Measurements from ENCODE around the gene ZNF273. TPM values are rescaled to one million over a fixed set of nuclear protein-coding genes. Genes with fewer than 3 reads are reported as not detected.
"Not testable (repeated sequence)": the region's sequence is repeated elsewhere in the genome, so short reads cannot be mapped to it uniquely, and the experiment has no call there.

The ZNF273 gene
- total RNA-seq, 1 donor from 2014 or later, result 7.7 TPM

DNA sequence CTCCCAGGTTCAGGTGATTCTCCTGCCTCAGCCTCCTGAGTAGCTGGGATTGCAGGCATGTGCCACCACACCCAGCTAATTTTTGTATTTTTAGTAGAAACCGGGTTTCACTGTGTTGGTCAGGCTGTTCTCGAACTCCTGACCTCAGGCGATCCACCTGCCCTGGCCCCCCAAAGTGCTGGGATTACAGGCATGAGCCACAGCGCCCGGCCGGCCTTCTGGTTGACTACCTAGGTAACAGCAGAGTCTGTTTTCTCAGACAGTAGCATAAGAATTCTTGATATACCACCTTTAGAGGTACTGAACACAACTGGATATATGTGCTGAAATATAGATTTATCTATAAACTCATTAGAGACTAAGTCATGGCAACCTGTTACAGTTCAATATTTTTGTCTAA, 36.9 kb downstream of the ZNF273 start:
- intact Hi-C loops (cut with micrococcal nuclease), result not testable (repeated sequence)

DNA sequence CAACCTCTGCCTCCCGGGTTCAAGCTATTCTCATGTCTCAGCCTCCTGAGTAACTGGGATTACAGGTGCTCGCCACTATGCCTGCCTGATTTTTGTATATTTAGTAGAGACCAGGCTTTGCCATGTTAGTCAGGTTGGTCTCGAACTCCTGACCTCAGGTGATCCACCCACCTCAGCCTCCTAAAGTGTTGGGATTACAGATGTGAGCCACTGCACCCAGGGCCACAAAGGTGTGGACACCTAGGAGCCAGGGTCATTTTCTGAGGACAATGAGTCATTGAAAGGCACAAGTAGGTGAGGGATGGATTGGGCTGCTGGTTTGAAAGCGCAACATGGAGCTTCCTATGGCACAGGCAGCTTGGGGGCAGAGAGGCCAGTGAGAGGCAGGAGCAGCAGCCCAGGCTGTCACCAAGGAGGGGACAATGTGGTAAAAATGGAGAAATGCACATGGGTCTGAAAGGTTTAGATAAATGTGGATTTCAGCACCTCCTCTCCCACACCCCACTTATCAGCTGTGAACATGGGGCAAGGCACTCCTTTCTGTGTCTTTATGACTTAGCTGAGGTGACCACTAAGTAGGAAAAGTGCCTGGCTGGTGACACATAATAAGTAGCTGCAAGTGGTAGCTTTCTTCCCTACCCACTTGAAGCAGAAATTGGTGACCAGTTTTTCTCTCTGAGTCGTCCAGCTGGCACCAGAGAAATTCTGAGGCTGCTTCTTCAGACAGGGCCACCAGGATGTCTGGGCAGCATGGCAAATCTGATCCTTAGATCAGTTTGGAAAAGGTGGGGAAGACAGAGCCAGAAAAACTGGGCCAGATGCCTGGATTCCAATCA, 41.8 kb downstream of the ZNF273 start:
- intact Hi-C loops (cut with micrococcal nuclease), result not testable (repeated sequence)

DNA sequence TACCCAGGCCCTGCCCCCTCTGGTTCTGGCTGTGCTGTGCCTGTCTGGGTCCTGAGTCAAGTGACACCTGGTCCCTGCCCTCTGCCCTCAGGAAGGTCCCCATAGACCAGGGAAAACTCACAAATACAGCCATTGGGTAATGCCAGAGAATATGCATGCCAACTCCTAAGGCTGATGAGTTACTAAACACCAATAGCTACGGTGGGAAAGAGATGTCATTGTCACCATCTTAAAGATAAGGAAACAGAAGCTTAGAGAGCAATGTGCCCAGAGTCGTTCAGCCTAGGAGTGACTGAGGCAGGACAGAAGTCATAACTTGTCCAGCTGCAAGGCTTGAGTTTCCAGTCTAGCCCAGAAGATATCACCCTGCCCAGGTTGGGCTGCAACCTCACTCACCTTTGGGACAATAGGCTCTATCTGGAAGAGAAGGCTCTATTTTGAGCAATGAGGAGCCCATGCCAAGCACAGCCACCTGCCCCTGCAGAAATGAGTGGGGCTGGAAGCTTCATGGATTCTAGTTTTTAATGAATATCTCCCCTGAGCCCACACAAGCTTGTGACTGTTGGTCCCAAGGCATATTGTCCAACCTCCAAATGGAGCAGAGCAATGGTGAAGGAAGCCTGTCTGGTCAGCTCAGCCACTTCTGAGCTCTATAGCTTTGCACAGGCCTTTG, 42.6 kb downstream of the ZNF273 start:
- intact Hi-C loops (cut with micrococcal nuclease), result no loop called here

DNA sequence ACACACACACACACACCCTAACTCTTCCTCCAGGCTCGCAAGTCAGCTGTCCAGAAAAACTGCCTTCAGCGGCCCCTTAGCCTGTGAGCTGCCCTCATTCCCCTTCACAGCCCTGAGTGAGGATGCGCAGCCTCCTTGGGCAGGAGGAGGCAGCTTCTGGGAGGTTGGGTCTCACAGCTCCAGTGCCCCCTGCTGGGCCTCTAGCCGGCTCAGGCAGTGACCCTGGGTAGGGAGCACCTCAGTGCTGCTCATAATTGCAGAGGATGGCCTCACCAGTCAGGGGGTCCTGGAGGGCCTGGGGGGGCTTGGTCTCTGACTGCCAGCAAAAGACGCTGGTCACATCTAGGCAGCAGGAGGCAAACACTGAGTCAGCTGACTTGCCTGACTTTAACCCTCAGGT, 43.7 kb downstream of the ZNF273 start:
- intact Hi-C loops (cut with micrococcal nuclease), result no loop called here

DNA sequence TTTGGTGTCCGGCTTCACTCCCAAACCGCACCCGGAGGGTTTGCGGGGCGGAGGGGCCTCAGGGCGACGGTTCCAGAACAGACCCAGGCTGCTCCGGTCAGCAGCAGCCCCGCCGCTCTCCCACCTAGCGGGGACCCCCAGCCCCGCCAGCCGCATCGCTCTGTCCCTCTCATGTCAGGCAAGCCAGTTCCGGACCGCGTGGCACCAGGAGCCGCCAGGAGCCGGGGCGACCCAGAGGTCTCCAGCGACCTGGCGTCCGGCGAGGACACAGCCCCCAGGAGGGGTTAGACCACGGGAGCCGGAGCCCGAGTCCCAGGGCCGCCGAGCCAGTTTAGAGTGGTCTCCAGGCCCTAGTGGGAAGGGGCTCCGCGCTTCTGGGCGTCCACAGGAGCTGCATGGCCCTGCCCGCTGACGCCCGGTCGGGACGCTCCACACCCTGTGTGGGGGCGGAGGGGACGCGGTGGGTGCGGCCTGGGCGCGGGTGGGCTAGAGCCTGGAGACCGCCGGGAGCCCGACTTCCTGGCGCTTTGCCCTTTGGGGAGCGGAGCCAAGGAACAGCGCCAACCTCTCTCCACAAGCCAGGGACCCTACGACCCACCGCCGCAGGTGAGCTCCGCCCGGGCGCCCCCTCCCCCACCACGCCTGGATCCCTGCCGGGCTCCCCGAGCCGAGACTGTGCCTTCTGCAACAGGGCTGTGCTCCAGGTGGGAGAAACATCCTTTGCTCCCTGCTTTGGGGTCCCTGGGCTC, 44.4 kb downstream of the ZNF273 start:
- intact Hi-C loops (cut with micrococcal nuclease), result no loop called here

DNA sequence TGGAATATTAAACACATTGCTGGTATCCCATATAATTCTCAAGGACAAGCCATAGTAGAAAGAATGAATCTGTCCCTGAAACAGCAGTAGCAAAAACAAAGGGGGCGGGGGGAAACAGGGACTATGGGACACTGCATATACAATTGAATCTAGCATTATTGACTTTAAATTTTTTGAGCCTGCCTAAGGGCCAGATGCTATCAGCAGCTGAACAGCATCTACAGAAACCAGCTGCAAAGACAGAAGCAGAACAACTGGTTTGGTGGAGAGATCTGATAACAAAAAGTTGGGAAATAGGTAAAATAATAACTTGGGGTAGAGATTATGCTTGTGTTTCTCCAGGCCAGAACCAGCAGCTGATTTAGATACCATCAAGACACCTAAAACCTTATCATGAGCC, 45.7 kb downstream of the ZNF273 start:
- intact Hi-C loops (cut with micrococcal nuclease), result not testable (repeated sequence)

DNA sequence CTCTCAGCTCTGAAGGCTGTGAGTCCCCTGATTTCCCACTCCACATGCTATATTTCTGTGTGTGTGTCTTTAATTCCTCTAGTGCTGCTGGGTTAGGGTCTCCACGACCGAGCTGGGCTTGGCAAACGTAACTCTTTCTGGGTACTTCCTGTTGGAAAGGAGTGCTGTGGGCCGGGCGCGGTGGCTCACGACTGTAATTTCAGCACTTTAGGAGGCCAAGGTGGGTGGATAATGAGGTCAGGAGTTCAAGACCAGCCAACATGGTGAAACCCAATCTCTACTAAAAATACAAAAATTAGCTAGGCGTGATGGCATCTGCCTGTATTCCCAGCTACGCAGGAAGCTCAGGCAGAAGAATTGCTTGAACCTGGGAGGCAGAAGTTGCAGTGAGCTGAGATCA, 47.6 kb downstream of the ZNF273 start:
- intact Hi-C loops (cut with micrococcal nuclease), result loop anchor here (1.0 to 2.0 kb wide), 4 partner anchors 47 to 357 kb away; partner anchors contain the start of genes ERV3-1 and ZNF273

DNA sequence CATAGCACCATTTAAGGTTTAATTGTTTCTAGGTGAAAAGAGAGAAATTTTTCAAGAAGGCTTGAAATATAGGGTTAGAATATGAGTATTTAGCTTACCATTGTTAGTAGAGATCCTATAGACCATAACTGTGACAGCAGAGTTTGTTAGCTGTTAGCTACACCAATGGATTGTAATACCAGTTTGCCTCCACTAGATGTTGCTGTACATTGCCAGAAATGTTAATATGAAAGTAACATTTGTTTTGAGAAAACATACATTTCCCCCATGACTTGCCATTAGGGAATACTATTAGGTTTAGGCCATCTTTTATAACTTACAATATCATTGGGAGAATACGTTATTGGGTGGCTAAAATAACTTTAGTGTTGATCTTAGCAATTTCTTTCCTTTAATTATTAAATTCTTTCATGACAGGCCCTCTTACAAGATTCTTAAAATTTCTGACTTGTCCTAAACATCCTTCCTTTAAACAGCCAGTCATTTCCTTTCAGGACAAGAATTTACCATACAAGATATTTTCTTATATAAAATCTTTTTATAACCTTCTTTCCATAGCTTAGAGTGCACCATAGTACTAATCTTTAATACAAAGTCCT, 48.3 kb downstream of the ZNF273 start:
- intact Hi-C loops (cut with micrococcal nuclease), result loop anchor here (1.0 to 2.0 kb wide), 4 partner anchors 48 to 356 kb away; partner anchors contain the start of genes ERV3-1 and ZNF273

DNA sequence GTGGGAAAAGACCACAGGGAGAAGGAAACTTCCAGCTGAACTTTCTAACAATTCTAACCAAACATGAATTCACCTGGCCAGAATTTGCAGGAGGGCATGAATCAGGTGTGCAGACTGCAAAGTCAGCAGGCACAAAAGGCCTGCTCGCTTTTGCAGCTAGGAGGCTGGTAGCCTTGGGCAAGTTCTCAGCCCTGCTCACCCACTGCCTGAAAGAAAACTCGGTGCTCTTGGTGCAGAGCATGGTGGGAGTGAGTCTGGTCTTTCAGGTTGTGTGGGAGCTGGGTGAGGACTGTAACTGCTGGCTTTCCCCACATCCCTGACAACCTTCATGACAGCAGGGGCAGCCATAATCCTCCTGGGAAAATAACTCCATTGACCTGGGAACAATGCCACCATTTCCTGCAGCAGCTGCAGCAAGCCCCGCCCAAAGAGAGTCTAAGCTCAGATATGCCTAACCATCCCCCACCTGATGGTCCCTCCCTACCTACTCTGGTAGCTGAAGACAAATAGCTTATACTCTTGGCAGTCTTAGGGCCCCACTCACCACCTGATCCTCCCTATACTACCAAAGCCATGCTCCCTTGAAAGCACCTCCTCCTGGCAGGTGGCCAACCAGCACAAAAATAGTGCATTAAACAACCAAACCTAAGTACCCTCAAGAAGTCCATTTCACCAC, 56.1 kb downstream of the ZNF273 start:
- intact Hi-C loops (cut with micrococcal nuclease), result no loop called here

DNA sequence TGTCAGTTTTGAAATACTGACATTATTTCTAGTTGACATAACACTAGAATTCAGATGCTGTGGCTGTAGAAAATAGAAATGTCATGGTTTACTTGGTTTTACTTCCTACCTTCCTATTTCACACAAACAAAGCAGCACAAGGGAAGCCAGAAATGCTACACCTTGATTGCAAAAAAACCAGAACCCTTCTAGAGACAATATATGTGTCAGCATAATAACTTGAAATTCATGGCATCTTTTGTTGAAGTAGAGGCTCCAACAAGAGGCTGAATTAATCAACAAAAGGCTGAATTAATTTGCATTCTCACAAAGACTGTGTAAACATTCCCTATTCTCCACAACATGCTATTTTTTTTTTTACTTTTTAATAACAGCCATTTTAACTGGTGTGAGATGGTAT, 62.5 kb downstream of the ZNF273 start:
- intact Hi-C loops (cut with micrococcal nuclease), result no loop called here

DNA sequence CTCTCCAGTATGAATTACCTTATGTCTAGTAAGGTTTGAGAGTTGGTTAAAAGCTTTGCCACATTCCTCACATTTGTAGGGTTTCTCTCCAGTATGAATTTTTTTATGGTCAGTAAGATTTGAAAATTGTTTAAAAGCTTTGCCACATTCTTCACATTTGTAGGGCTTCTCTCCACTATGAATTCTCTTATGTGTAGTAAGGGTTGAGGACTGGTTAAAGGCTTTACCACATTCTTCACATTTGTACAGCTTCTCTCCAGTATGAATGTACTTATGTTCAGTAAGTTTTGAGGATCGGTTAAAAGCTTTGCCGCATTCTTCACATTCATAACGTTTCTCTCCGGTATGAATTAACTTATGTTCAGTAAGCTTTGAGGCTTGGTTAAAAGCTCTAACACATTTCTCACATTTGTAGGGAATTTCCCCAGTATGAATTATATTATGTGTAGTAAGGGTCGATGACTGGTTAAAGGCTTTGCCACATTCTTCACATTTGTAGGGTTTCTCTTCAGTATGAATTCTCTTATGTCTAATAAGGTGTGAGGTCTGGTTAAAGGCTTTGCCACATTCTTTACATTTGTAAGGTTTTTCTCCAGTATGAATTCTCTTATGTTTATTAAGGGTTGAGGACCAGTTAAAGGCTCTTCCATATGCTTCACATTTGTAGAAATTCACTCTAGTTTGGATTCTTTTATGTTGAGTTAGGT, 75.6 kb downstream of the ZNF273 start:
- intact Hi-C loops (cut with micrococcal nuclease), result no loop called here

Other genes with a start within 250 kb of the ZNF273 start
- gene ZNF107, start 237.1 kb upstream of the ZNF273 start, total RNA-seq, result 17.2 and 17.5 TPM in 2 replicates
- gene ZNF138, start 108.8 kb upstream of the ZNF273 start, total RNA-seq, result 8.6 and 9.9 TPM in 2 replicates
- gene ZNF117, start 87.8 kb downstream of the ZNF273 start, total RNA-seq, result 6.5 and 6.8 TPM in 2 replicates
- 12.6 and 14.8 TPM in 2 replicates for gene ERV3-1, start 103.4 kb downstream of the ZNF273 start, total RNA-seq